Fibroblast of lung (primary cell): ENCODE measurements around the gene NDUFAF4. TPM values are rescaled to one million over a fixed set of nuclear protein-coding genes. Genes with fewer than 3 reads are reported as not detected.

Source experiments
- DNase-seq, 2 donors: peaks; one replicate each; pipeline versions ENCODE4 v3.0.0 to v3.0.0-alpha.2; 2010; ENCODE audit warnings: low read depth in 2 of 2
- H2AFZ ChIP-seq: 2 replicates; pipeline ENCODE4 v1.5.1; 2012; ENCODE audit warnings: low read length, control low read depth, inconsistent platforms
- H3K27ac ChIP-seq: 2 replicates; pipeline ENCODE4 v1.5.1; 2011; ENCODE audit warnings: low read length, control low read depth; ENCODE audit not compliant: insufficient read depth
- H3K27me3 ChIP-seq: 2 replicates; pipeline ENCODE4 v1.5.1; 2011; ENCODE audit warnings: mild to moderate bottlenecking, low read length; ENCODE audit not compliant: control insufficient read depth, insufficient read depth
- H3K36me3 ChIP-seq: 2 replicates; pipeline ENCODE4 v1.5.1; 2011; ENCODE audit warnings: low read length; ENCODE audit not compliant: control insufficient read depth, insufficient read depth
- H3K4me1 ChIP-seq: 2 replicates; pipeline ENCODE4 v1.5.1; 2011; ENCODE audit warnings: low read length; ENCODE audit not compliant: control insufficient read depth, insufficient read depth; ENCODE audit errors: extremely low read depth
- H3K4me2 ChIP-seq: 2 replicates; pipeline ENCODE4 v1.5.1; 2011; ENCODE audit warnings: low read length, control low read depth; ENCODE audit not compliant: insufficient read depth; ENCODE audit errors: extremely low read depth
- H3K4me3 ChIP-seq, 4 experiments: fragments of 200-600 bp in 1 of 4; sonication (generic) in 1 of 4; replicated peaks in 1 of 4; 2 replicates each; pipeline ENCODE4 v1.5.1; 2011 to 2016; ENCODE audit warnings: low read length in 4 of 4, low read depth in 3 of 4, mild to moderate bottlenecking in 3 of 4, control low read depth in 2 of 4, inconsistent platforms in 1 of 4, mixed read lengths in 1 of 4; ENCODE audit not compliant: insufficient read depth in 1 of 4; ENCODE audit errors: control extremely low read depth in 1 of 4
- H3K79me2 ChIP-seq: 2 replicates; pipeline ENCODE4 v1.5.1; 2012; ENCODE audit warnings: mild to moderate bottlenecking, low read length, inconsistent platforms; ENCODE audit not compliant: control insufficient read depth, insufficient read depth
- H3K9ac ChIP-seq: 2 replicates; pipeline ENCODE4 v1.5.1; 2011; ENCODE audit warnings: mild to moderate bottlenecking, low read length, control low read depth; ENCODE audit not compliant: insufficient read depth
- H3K9me3 ChIP-seq: 2 replicates; pipeline ENCODE4 v1.5.1; 2012; ENCODE audit warnings: low read depth, low read length; ENCODE audit not compliant: control insufficient read depth, insufficient read depth
- H4K20me1 ChIP-seq: 2 replicates; pipeline ENCODE4 v1.5.1; 2011; ENCODE audit warnings: low read length; ENCODE audit not compliant: control insufficient read depth, insufficient read depth; ENCODE audit errors: extremely low read depth
- EZH2 ChIP-seq: IDR thresholded peaks from 2 replicates; pipeline ENCODE4 v1.5.1; 2012; ENCODE audit warnings: low read length, control low read depth, mild to moderate bottlenecking; ENCODE audit errors: missing control alignments
- polyA plus RNA-seq, 2 donors: library from polyadenylated mRNA; depleted of rRNA in 1 of 2; stranded (reverse) in 1 of 2; unstranded in 1 of 2; fragments of >200 nt; gene quantifications; 2 replicates each; pipeline ENCODE4 v1.2.1, GENCODE V29; 2011 to 2012; ENCODE audit warnings: missing spikeins in 1 of 2
- total RNA-seq: library from RNA; depleted of rRNA; stranded (reverse); fragments of >200 nt; gene quantifications from 2 replicates; pipeline ENCODE4 v1.2.1, GENCODE V29; 2014
- TF ChIP-seq, protein P1 (sequence below), 2 donors: IDR thresholded peaks in 1 of 2; conservative IDR thresholded peaks in 1 of 2; 1 replicate in 1 of 2; 2 replicates in 1 of 2; pipeline ENCODE4 v1.5.1; 2011 to 2012; ENCODE audit warnings: low read length in 2 of 2, control low read depth in 1 of 2, inconsistent platforms in 1 of 2, low read depth in 1 of 2, mild to moderate bottlenecking in 1 of 2

Gene NDUFAF4
- total and polyA plus RNA-seq, 2 donors (not counting 1 experiment from before 2014, with no cell fraction given) = 8.1 to 25.9 TPM

DNA sequence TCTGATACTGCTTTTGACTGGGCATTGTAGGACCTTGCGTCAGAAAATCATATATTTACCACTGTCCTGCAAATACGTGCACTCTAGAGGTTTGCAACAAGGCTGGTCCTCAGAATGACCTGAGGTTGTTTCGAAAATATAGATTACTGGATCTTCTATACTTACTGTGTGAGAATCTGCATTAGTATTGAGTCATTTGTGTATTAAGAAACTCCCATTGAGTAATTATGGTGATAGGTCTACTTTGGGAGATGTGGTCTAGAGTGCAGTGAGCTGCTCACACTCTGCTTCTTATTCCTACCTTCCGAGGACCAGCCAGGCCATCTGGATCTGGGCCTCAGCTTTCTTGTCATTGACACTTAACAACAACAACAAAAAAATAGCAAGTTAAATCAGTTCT, 36.4 kb upstream of the NDUFAF4 start:
- Histone ChIP-seq H3K9ac (no peak overlapping the region), H2AFZ (no peak overlapping the region), H3K4me1 (no peaks in the 10 kb centered on the region), H3K4me3 (no peak overlapping the region), H4K20me1 (no peaks in the 10 kb centered on the region), H3K27me3 (no peaks in the 10 kb centered on the region), H3K27ac (no peak overlapping the region), H3K79me2 (no peaks in the 10 kb centered on the region), H3K9me3 (no peaks in the 10 kb centered on the region), H3K36me3 (no peaks in the 10 kb centered on the region), H3K4me2 (no peak overlapping the region)
- no peak for DNase-seq
- TF ChIP-seq, protein P1, sequence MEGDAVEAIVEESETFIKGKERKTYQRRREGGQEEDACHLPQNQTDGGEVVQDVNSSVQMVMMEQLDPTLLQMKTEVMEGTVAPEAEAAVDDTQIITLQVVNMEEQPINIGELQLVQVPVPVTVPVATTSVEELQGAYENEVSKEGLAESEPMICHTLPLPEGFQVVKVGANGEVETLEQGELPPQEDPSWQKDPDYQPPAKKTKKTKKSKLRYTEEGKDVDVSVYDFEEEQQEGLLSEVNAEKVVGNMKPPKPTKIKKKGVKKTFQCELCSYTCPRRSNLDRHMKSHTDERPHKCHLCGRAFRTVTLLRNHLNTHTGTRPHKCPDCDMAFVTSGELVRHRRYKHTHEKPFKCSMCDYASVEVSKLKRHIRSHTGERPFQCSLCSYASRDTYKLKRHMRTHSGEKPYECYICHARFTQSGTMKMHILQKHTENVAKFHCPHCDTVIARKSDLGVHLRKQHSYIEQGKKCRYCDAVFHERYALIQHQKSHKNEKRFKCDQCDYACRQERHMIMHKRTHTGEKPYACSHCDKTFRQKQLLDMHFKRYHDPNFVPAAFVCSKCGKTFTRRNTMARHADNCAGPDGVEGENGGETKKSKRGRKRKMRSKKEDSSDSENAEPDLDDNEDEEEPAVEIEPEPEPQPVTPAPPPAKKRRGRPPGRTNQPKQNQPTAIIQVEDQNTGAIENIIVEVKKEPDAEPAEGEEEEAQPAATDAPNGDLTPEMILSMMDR (conservative IDR thresholded peaks at IDR 0.05 in 1 of 2, IDR thresholded peaks at IDR 0.05 in 1 of 2; ENCODE audit: low read depth in 1 of 2, low read length in 2 of 2) = no peak
- no peak for TF ChIP-seq EZH2

DNA sequence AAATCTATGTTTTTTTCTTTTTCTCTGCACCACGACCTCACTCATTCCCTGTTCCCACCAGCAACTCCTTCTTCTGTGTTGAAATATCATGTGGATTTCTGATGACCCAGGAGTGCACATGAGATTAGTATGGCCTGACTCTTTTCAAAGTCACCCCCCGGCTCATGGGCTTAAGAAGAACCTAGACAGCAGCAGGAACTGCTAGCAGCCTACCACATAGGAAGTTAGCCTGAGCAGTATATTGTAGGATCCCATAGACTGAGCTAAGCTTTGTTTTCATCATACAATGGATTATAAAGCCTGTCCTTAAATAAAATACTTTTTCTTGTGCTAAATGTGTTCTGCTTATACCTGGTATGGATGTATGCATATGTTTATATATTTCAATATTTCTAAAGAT, 33.5 kb upstream of the NDUFAF4 start:
- H3K9ac ChIP-seq = no peak overlapping the region
- H3K4me1 ChIP-seq = no peaks in the 10 kb centered on the region
- no peak overlapping the region for H3K4me3 ChIP-seq
- no peaks in the 10 kb centered on the region for H3K79me2 ChIP-seq
- H3K4me2 ChIP-seq = no peak overlapping the region
- peaks cover 4% of the 10 kb centered on the region for H3K27me3 ChIP-seq
- H3K9me3 ChIP-seq = no peaks in the 10 kb centered on the region
- no peak for DNase-seq
- H2AFZ ChIP-seq = no peak overlapping the region
- TF ChIP-seq EZH2 = no peak
- TF ChIP-seq, protein P1 (conservative IDR thresholded peaks at IDR 0.05 in 1 of 2, IDR thresholded peaks at IDR 0.05 in 1 of 2; ENCODE audit: low read depth in 1 of 2, low read length in 2 of 2) = no peak
- no peaks in the 10 kb centered on the region for H4K20me1 ChIP-seq
- no peaks in the 10 kb centered on the region for H3K36me3 ChIP-seq
- H3K27ac ChIP-seq = no peak overlapping the region

DNA sequence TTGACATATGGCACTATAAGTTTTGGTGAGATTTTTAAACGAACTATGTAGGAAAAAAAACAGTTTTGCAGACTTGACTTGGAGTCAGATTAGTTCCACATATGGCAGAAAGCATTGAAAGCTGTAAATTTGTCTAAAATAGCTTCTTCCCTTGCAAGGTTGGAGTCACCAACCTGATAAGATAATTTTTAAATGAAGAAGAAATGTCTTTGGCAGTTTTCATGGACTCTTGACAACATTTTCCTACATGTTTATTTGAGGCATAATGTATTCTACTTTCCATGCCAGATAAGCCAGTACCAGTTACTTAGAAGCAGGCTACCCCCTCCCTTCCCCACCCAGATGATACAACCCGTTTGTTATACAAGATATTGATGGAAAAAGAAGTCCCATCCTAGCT, 32.0 kb upstream of the NDUFAF4 start:
- H3K4me2 ChIP-seq = no peak overlapping the region
- no peak overlapping the region for H3K4me3 ChIP-seq
- no peak for DNase-seq
- no peak overlapping the region for H2AFZ ChIP-seq
- H3K27ac ChIP-seq = no peak overlapping the region
- TF ChIP-seq, protein P1 (conservative IDR thresholded peaks at IDR 0.05 in 1 of 2, IDR thresholded peaks at IDR 0.05 in 1 of 2; ENCODE audit: low read depth in 1 of 2, low read length in 2 of 2) = no peak
- TF ChIP-seq EZH2 = no peak
- no peaks in the 10 kb centered on the region for H4K20me1 ChIP-seq
- no peaks in the 10 kb centered on the region for H3K79me2 ChIP-seq
- H3K27me3 ChIP-seq = peaks cover 14% of the 10 kb centered on the region
- H3K4me1 ChIP-seq = peaks cover 2% of the 10 kb centered on the region
- no peaks in the 10 kb centered on the region for H3K36me3 ChIP-seq
- no peaks in the 10 kb centered on the region for H3K9me3 ChIP-seq
- H3K9ac ChIP-seq = no peak overlapping the region
